ENCODE results near the gene C4orf36.
A peak's percentile ranks its signal among the peaks of the same experiment; 100 is the strongest.

The C4orf36 gene

GRCh38 chr4:86857341-86858052 lies 34.7 kb downstream of the C4orf36 start:
- no peak for DNase-seq (ENCODE audit: low spot score)

GRCh38 chr4:86856896-86857295 lies 35.3 kb downstream of the C4orf36 start:
- no peak for DNase-seq (ENCODE audit: low spot score)

GRCh38 chr4:86855572-86855971 lies 36.6 kb downstream of the C4orf36 start:
- DNase-seq (ENCODE audit: low spot score) = peak; percentile 62

GRCh38 chr4:86853209-86853608 lies 39.0 kb downstream of the C4orf36 start:
- no peak for DNase-seq (ENCODE audit: low spot score)

- peak; percentile 36 for DNase-seq (ENCODE audit: low spot score)
These were observed 43.2 kb downstream of the C4orf36 start, which contains the start of gene SLC10A6 for GRCh38 chr4:86848732-86849619. TSS of gene SLC10A6 (minus strand) at chr4:86849384. CDS start at chr4:86849115, 269 bp downstream.

- DNase-seq (ENCODE audit: low spot score) = no peak
These were observed 44.1 kb downstream of the C4orf36 start for GRCh38 chr4:86848136-86848535.

- DNase-seq (ENCODE audit: low spot score) = no peak
These were observed 44.7 kb downstream of the C4orf36 start for GRCh38 chr4:86847571-86847970.

GRCh38 chr4:86846921-86847320 lies 45.3 kb downstream of the C4orf36 start:
- DNase-seq (ENCODE audit: low spot score) = no peak

- peak; percentile 85 for DNase-seq (ENCODE audit: low spot score)
These were observed 46.6 kb downstream of the C4orf36 start for GRCh38 chr4:86845593-86845992.

- DNase-seq (ENCODE audit: low spot score) = no peak
These were observed 50.9 kb downstream of the C4orf36 start for GRCh38 chr4:86841309-86841708.

- no peak for DNase-seq (ENCODE audit: low spot score)
These were observed 51.4 kb downstream of the C4orf36 start for GRCh38 chr4:86840858-86841257.

GRCh38 chr4:86837691-86838503 lies 54.3 kb downstream of the C4orf36 start:
- no peak for DNase-seq (ENCODE audit: low spot score)

GRCh38 chr4:86835677-86836076 lies 56.5 kb downstream of the C4orf36 start:
- DNase-seq (ENCODE audit: low spot score) = no peak

GRCh38 chr4:86834901-86835300 lies 57.3 kb downstream of the C4orf36 start:
- no peak for DNase-seq (ENCODE audit: low spot score)

GRCh38 chr4:86833615-86834014 lies 58.6 kb downstream of the C4orf36 start:
- DNase-seq (ENCODE audit: low spot score) = no peak

- no peak for DNase-seq (ENCODE audit: low spot score)
These were observed 60.7 kb downstream of the C4orf36 start for GRCh38 chr4:86831262-86832130.
